Lower leg skin (tissue), 4 donors: ENCODE data around the gene SIGLEC15. TPM values are rescaled to one million over a fixed set of nuclear protein-coding genes. Genes with fewer than 3 reads are reported as not detected.
A peak's percentile ranks its signal among the peaks of the same experiment; 100 is the strongest.

Experiments
- DNase-seq, 2 donors: peaks; one replicate each; pipeline ENCODE4 v3.0.0-alpha.2; 2019; ENCODE audit warnings: low spot score in 2 of 2
- H3K4me3 ChIP-seq: fragments of 200-600 bp; sonication (generic); 2 replicates; pipeline ENCODE4 v1.5.1; 2017; ENCODE audit warnings: mild to moderate bottlenecking, low read depth; ENCODE audit not compliant: poor library complexity, severe bottlenecking
- CTCF ChIP-seq, 3 donors: fragments of 450-650 bp; IDR thresholded peaks; one replicate each; pipeline ENCODE4 v1.5.1; 2016; ENCODE audit warnings: antibody characterized with exemption in 3 of 3, mild to moderate bottlenecking in 3 of 3, moderate library complexity in 2 of 3
- POLR2A ChIP-seq, 2 donors: fragments of 450-650 bp; IDR thresholded peaks; one replicate each; pipeline ENCODE4 v1.6.1; 2016 to 2017; ENCODE audit warnings: antibody characterized with exemption in 2 of 2, mild to moderate bottlenecking in 1 of 2, moderate library complexity in 1 of 2
- WGBS, 2 donors: methylation state at CpG; one replicate each; pipeline ENCODE4 v1.1.5; 2018; 5-methylcytosine and 5-hydroxymethylcytosine counted together
- intact Hi-C: fragments of 100-400 bp; cut with DNase I; formaldehyde crosslinking; loops from one replicate; pipeline ENCODE4 v1.15.0; 2023; ENCODE audit warnings: low total_unique reads
- total RNA-seq, 4 donors: library from RNA; depleted of rRNA; stranded (reverse); fragments of >200 nt; gene quantifications; one replicate each; pipeline ENCODE4 v1.1.0, GENCODE V29; 2016

SIGLEC15 gene
- total RNA-seq, 4 donors from 2014 or later = 0.27 to 1.9 (median 0.38) TPM; not detected in 1

DNA sequence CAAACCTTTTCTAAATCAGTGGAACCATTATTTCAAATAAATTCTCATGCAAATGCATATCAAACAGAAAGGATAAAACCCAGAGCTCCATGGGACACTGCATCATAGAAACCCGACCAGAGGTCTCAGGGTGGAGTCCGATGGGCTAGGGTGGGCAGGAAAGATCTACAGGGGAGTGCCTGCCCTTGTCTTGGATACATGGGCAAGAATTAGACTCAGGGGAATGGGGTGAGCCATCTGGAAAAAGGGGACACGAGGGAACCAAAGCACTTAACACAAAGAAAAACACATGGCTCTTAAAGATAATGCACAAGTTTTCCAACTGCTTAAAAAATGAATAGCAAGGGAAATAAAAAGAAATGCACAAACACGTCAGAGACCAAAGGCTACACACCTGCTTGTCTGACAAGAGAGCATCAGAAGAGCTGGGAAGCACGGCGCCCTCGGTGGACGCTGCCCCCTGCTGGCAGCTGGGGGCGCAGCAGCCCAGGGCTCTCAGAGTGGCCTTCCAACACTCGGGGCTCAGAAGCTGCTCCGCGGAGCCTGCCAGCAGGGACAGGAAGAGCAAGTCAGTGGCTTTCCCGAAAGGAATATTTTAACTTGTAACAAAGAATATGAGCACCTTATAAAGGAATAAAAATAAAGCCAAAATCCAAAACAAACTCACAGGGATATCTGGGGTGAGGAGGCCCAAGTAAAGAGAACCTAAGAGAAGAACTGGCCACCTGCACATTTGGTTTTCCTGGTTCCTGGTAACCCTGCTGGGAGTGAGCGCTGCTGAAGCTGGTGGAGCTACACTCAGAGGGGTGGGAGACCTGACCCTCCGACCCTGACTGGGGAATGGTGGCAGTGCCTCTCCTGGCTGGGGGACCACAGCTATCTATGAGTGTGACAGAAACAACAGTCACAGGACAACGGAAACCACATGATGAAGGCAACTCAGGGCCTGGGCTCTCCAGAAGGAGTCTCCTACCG lies 54.5 kb downstream of the SIGLEC15 start:
- DNase-seq = peak; percentile 35 to 91
- WGBS, 2 donors = 37 to 43% methylated on average over 16 to 17 of the region's 17 CpGs
- TF ChIP-seq CTCF (IDR thresholded peaks at IDR 0.05) (peak in 1 of 3 donors; percentile 58), POLR2A (IDR thresholded peaks at IDR 0.05) (no peak)
- intact Hi-C loops = loop anchor here (10.0 kb wide), 2 partner anchors 165 to 195 kb away; no protein-coding TSS in a partner anchor
- no peak overlapping the region for H3K4me3 ChIP-seq

- WGBS, 2 donors = 89 to 91% methylated on average over 3 of the region's 3 CpGs
- DNase-seq = no peak
- H3K4me3 ChIP-seq = no peak overlapping the region
- intact Hi-C loops = no loop called here
- TF ChIP-seq POLR2A (IDR thresholded peaks at IDR 0.05) (no peak), CTCF (IDR thresholded peaks at IDR 0.05) (no peak)
Measured at GRCh38 chr18:45880876-45881558, 55.5 kb downstream of the SIGLEC15 start.

DNA sequence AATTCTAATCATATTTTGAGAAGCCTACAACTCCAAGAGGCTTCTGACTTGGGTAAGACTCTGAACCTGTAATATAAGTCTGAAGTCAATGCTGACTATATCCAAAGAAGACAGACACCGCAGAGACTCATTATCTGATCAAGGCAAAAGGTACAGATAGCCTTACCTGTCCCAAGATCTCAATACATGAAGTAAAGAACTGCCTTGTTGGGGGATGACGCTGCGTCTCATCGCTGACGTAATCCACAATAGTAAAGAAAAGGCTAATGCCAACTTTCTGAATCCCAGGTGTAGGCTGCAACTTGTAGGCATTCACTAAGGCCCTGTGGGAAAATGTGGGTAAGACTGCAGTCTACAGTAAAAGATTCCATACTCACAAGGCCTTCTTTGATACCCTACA lies 62.1 kb downstream of the SIGLEC15 start:
- H3K4me3 ChIP-seq = no peak overlapping the region
- intact Hi-C loops = loop anchor here (5.0 kb wide), 1 partner anchor 1350 kb away; no protein-coding TSS in a partner anchor
- WGBS, 2 donors = 96 to 99% methylated on average over 5 of the region's 5 CpGs
- DNase-seq = no peak
- no peak for TF ChIP-seq CTCF (IDR thresholded peaks at IDR 0.05)
- TF ChIP-seq POLR2A (IDR thresholded peaks at IDR 0.05) = no peak

DNA sequence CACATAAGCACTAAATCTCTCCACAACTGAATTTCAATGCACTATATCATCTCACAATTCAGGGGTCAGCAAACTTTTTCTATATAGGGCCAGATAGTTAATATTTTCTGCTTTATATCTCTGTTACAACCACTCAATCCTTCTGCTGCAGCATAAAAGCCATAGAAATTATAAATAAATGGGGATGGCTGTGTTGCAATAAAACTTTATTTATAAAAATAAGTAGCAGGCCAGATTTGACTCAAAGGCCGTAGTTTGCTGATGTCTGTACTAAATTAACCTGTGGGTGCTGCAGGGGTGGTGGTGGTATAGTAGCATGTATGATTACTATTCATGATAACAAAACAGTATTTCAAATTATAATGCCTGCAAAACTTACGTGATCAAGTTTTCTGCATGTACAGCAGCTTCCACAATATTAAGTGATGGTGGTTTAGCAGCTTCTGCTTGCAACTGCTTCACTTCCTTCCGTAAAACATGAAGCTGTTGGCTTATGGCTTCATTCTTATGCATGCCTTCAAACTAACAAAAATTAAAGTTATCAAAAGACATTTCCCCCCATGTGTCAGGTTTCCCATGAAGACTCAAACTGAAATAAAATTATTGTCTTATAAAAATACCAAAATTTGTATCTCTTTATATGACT lies 64.1 kb downstream of the SIGLEC15 start:
- intact Hi-C loops = loop anchor here (5.0 kb wide), 1 partner anchor 1348 kb away; no protein-coding TSS in a partner anchor
- DNase-seq = no peak
- TF ChIP-seq CTCF (IDR thresholded peaks at IDR 0.05) (no peak), POLR2A (IDR thresholded peaks at IDR 0.05) (no peak)
- 94 to 95% methylated on average over 3 of the region's 3 CpGs for WGBS, 2 donors
- H3K4me3 ChIP-seq = no peak overlapping the region

GRCh38 chr18:45890606-45891005 lies 65.1 kb downstream of the SIGLEC15 start:
- no peak for DNase-seq
- H3K4me3 ChIP-seq = no peak overlapping the region
- 83 to 86% methylated on average over 1 of the region's 1 CpG for WGBS, 2 donors
- no peak for TF ChIP-seq POLR2A (IDR thresholded peaks at IDR 0.05)
- TF ChIP-seq CTCF (IDR thresholded peaks at IDR 0.05) = no peak
- intact Hi-C loops = no loop called here
